ENCODE results near the gene SOX8. TPM values are rescaled to one million over a fixed set of nuclear protein-coding genes. Genes with fewer than 3 reads are reported as not detected.

SOX8 gene
- total RNA-seq, 1 experiment from 2014 or later, result 0.47 TPM

DNA sequence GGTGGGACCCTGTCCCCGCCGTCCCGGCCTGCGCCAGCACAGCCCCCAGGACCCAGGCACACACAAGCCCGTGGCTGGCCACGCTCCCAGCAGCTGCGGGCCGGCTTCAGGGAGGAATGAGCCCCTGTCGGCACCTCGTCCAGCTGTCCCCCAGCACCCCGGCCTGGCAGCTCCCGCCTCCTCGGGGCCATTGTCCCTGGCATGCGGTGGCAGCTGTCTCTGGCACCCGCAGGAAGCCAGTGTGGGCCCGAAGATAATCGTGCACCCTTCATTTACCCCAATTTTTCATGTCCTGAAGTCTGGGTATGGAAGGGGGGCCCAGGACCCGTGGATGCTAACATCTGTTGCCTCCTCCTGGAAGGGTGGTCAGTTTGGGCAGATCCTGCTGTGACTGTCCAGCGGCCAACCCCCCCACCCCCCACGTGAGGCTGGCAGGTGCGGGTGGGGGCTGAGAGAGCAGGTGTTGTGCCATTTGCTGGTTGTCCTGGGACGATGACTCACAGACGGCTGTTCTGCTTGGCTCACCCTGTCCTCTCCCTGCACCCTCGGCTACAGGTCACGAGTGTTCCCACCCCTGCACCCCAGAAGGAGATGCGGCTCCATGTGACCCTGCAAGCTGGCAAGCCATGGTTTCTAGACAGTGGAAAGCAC lies 6.8 kb upstream of the SOX8 start:
- DNase-seq (no peak), ATAC-seq (no peak)
- CTCF ChIA-PET, result no interaction called here
- H3K27me3 ChIP-seq (ENCODE audit: low read length), result no peaks in the 10 kb centered on the region
- POLR2A ChIA-PET (ENCODE audit: unreplicated experiment), result no interaction called here
- H3K27ac ChIP-seq (ENCODE audit: low read length), result no peak overlapping the region
- BruUV-seq (replicated peaks), result no TSS peak
- no peak overlapping the region for H3K9ac ChIP-seq (ENCODE audit: low read length)
- H3K79me2 ChIP-seq (ENCODE audit: low read length), result peaks cover 9% of the 10 kb centered on the region
- H3K4me1 ChIP-seq (ENCODE audit: insufficient read depth, low read length), result peaks cover 3% of the 10 kb centered on the region
- intact Hi-C loops (cut with micrococcal nuclease), result no loop called here
- TF ChIP-seq, protein P1, sequence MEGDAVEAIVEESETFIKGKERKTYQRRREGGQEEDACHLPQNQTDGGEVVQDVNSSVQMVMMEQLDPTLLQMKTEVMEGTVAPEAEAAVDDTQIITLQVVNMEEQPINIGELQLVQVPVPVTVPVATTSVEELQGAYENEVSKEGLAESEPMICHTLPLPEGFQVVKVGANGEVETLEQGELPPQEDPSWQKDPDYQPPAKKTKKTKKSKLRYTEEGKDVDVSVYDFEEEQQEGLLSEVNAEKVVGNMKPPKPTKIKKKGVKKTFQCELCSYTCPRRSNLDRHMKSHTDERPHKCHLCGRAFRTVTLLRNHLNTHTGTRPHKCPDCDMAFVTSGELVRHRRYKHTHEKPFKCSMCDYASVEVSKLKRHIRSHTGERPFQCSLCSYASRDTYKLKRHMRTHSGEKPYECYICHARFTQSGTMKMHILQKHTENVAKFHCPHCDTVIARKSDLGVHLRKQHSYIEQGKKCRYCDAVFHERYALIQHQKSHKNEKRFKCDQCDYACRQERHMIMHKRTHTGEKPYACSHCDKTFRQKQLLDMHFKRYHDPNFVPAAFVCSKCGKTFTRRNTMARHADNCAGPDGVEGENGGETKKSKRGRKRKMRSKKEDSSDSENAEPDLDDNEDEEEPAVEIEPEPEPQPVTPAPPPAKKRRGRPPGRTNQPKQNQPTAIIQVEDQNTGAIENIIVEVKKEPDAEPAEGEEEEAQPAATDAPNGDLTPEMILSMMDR (conservative IDR thresholded peaks at IDR 0.05; ENCODE audit: low read depth, low read length), result no peak
- no peak for TF ChIP-seq EZH2phosphoT487 (IDR thresholded peaks at IDR 0.05; ENCODE audit: borderline replicate concordance, low read length)
- no peak for TF ChIP-seq EZH2 (IDR thresholded peaks at IDR 0.05; ENCODE audit: low read length, unreplicated experiment)
- H3K9me2 ChIP-seq (replicated peaks; ENCODE audit: low read length), result no peaks in the 10 kb centered on the region
- no peaks in the 10 kb centered on the region for H3K36me3 ChIP-seq (ENCODE audit: low read depth, low read length)
- H4K20me1 ChIP-seq (ENCODE audit: low read length), result no peaks in the 10 kb centered on the region
- no peaks in the 10 kb centered on the region for H3F3A ChIP-seq (ENCODE audit: low read length, unreplicated experiment)
- no peak overlapping the region for H2AFZ ChIP-seq (ENCODE audit: low read length)
- H3K9me3 ChIP-seq (ENCODE audit: low read length), result no peaks in the 10 kb centered on the region
- H3K4me3 ChIP-seq (ENCODE audit: low read length), result no peak overlapping the region
- no peak overlapping the region for H3K4me2 ChIP-seq (ENCODE audit: low read length)

DNA sequence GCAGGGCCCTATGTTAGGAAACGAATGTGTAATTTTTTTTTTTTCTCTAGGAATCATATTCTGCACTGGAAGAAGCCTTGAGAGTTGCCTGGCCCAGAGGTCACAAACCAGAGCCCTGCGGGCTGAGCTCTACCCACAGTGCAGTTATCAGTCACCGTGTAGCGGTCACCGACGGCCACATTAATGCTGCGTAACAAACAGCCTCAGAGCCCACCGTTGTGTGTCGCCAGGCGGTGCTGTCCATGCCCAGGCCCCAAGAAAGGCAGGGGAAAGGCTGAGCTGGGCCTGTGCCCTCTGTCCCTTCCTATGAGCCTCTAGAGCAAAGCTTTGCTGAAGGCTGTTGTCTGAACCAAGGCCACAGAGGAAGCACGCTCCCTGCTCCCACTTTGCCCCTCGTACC lies 6.3 kb upstream of the SOX8 start:
- Histone ChIP-seq H4K20me1 (ENCODE audit: low read length) (no peaks in the 10 kb centered on the region), H3K27ac (ENCODE audit: low read length) (no peak overlapping the region), H3F3A (ENCODE audit: low read length, unreplicated experiment) (no peaks in the 10 kb centered on the region), H3K9ac (ENCODE audit: low read length) (no peak overlapping the region), H3K9me2 (replicated peaks; ENCODE audit: low read length) (no peaks in the 10 kb centered on the region), H2AFZ (ENCODE audit: low read length) (no peak overlapping the region), H3K27me3 (ENCODE audit: low read length) (no peaks in the 10 kb centered on the region), H3K36me3 (ENCODE audit: low read depth, low read length) (no peaks in the 10 kb centered on the region), H3K4me2 (ENCODE audit: low read length) (no peak overlapping the region), H3K9me3 (ENCODE audit: low read length) (no peaks in the 10 kb centered on the region), H3K4me3 (ENCODE audit: low read length) (no peak overlapping the region), H3K4me1 (ENCODE audit: insufficient read depth, low read length) (no peaks in the 10 kb centered on the region), H3K79me2 (ENCODE audit: low read length) (peaks cover 4% of the 10 kb centered on the region; the same call in 1 of the 2 replicates)
- no TSS peak for BruUV-seq (replicated peaks)
- no peak for DNase-seq
- TF ChIP-seq, protein P1 (conservative IDR thresholded peaks at IDR 0.05; ENCODE audit: low read depth, low read length), result no peak
- no peak for TF ChIP-seq EZH2 (IDR thresholded peaks at IDR 0.05; ENCODE audit: low read length, unreplicated experiment)
- TF ChIP-seq EZH2phosphoT487 (IDR thresholded peaks at IDR 0.05; ENCODE audit: borderline replicate concordance, low read length), result no peak
- ATAC-seq, result no peak
- CTCF ChIA-PET, result no interaction called here
- POLR2A ChIA-PET (ENCODE audit: unreplicated experiment), result no interaction called here
- intact Hi-C loops (cut with micrococcal nuclease), result no loop called here

DNA sequence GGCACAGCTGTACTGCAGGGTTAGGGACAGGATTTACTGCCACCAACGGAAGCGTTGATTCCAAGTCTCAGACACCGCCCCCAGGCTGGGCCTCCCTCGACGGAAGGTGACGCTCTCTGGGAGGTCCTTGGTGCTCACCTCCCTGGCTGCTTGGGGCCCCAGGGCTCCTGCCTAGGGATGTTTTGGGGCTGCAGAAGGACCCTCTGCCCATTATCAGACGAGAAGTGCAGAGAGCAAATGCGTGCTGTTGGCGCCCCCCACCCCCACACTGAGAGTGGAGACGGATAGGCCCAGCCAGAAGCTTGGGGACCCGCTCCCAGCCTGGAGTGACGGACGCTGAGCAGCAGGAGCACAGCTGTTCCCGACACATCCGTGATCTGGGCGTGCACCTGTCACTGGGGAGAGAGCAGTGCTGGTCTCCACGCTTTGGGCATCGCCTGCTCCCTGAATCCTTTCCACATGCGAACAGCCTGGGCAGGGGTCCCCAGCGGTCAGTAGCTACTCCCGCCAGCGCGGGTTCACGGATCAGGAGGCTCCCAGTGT lies 5.1 kb upstream of the SOX8 start:
- Histone ChIP-seq H4K20me1 (ENCODE audit: low read length) (no peaks in the 10 kb centered on the region), H3K9me2 (replicated peaks; ENCODE audit: low read length) (no peaks in the 10 kb centered on the region), H2AFZ (ENCODE audit: low read length) (no peak overlapping the region), H3K4me3 (ENCODE audit: low read length) (no peak overlapping the region), H3K27me3 (ENCODE audit: low read length) (no peaks in the 10 kb centered on the region), H3K9ac (ENCODE audit: low read length) (no peak overlapping the region), H3F3A (ENCODE audit: low read length, unreplicated experiment) (no peaks in the 10 kb centered on the region), H3K4me2 (ENCODE audit: low read length) (no peak overlapping the region), H3K27ac (ENCODE audit: low read length) (no peak overlapping the region), H3K79me2 (ENCODE audit: low read length) (no peaks in the 10 kb centered on the region), H3K4me1 (ENCODE audit: insufficient read depth, low read length) (no peaks in the 10 kb centered on the region), H3K9me3 (ENCODE audit: low read length) (no peaks in the 10 kb centered on the region), H3K36me3 (ENCODE audit: low read depth, low read length) (no peaks in the 10 kb centered on the region)
- ATAC-seq (no peak), DNase-seq (no peak)
- ChIA-PET POLR2A (ENCODE audit: unreplicated experiment) (no interaction called here), CTCF (no interaction called here)
- BruUV-seq (replicated peaks), result no TSS peak
- intact Hi-C loops (cut with micrococcal nuclease), result no loop called here
- TF ChIP-seq, protein P1 (conservative IDR thresholded peaks at IDR 0.05; ENCODE audit: low read depth, low read length), result no peak
- TF ChIP-seq EZH2phosphoT487 (IDR thresholded peaks at IDR 0.05; ENCODE audit: borderline replicate concordance, low read length) (no peak), EZH2 (IDR thresholded peaks at IDR 0.05; ENCODE audit: low read length, unreplicated experiment) (no peak)

Measured in PC-3 (cell line).